ENCODE measurements around the gene KLF1. TPM values are rescaled to one million over a fixed set of nuclear protein-coding genes. Genes with fewer than 3 reads are reported as not detected.

Gene KLF1
- total and polyA plus RNA-seq, 2 donors (not counting 1 experiment from before 2014, with no cell fraction given): not detected

GRCh38 chr19:12913011-12913561, 26.1 kb upstream of the KLF1 start:
- Histone ChIP-seq H3K36me3 (ENCODE audit: control insufficient read depth, insufficient read depth, low read length) (no peaks in the 10 kb centered on the region), H3K9me3 (ENCODE audit: control insufficient read depth, insufficient read depth, low read depth, low read length) (no peaks in the 10 kb centered on the region), H4K20me1 (ENCODE audit: control insufficient read depth, extremely low read depth, insufficient read depth, low read length) (no peaks in the 10 kb centered on the region), H3K27me3 (ENCODE audit: control insufficient read depth, insufficient read depth, low read length) (no peaks in the 10 kb centered on the region), H3K79me2 (ENCODE audit: control insufficient read depth, insufficient read depth, low read length) (no peaks in the 10 kb centered on the region), H3K4me1 (ENCODE audit: control insufficient read depth, extremely low read depth, insufficient read depth, low read length) (peaks cover 5% of the 10 kb centered on the region), H3K9ac (ENCODE audit: insufficient read depth, low read length) (no peak overlapping the region), H3K27ac (ENCODE audit: insufficient read depth, low read length) (no peak overlapping the region), H2AFZ (ENCODE audit: low read length) (peak overlapping the region; percentile 33), H3K4me3 (replicated peaks in 1 of 4; ENCODE audit: control extremely low read depth in 1 of 4, insufficient read depth in 1 of 4, low read depth in 3 of 4, low read length in 4 of 4) (no peak overlapping the region), H3K4me2 (ENCODE audit: extremely low read depth, insufficient read depth, low read length) (peak overlapping the region; percentile 27)
- peak; percentile 59 to 80 for DNase-seq (ENCODE audit: low read depth in 2 of 2)
- TF ChIP-seq EZH2 (IDR thresholded peaks at IDR 0.05; ENCODE audit: low read length, missing control alignments) (no peak), CTCF (conservative IDR thresholded peaks at IDR 0.05 in 1 of 2, IDR thresholded peaks at IDR 0.05 in 1 of 2; ENCODE audit: low read depth in 1 of 2, low read length in 2 of 2) (no peak)

GRCh38 chr19:12912571-12912970, 25.6 kb upstream of the KLF1 start:
- Histone ChIP-seq H4K20me1 (ENCODE audit: control insufficient read depth, extremely low read depth, insufficient read depth, low read length) (no peaks in the 10 kb centered on the region), H3K79me2 (ENCODE audit: control insufficient read depth, insufficient read depth, low read length) (no peaks in the 10 kb centered on the region), H3K4me3 (replicated peaks in 1 of 4; ENCODE audit: control extremely low read depth in 1 of 4, insufficient read depth in 1 of 4, low read depth in 3 of 4, low read length in 4 of 4) (no peak overlapping the region), H3K36me3 (ENCODE audit: control insufficient read depth, insufficient read depth, low read length) (no peaks in the 10 kb centered on the region), H2AFZ (ENCODE audit: low read length) (no peak overlapping the region), H3K9me3 (ENCODE audit: control insufficient read depth, insufficient read depth, low read depth, low read length) (no peaks in the 10 kb centered on the region), H3K9ac (ENCODE audit: insufficient read depth, low read length) (no peak overlapping the region), H3K4me1 (ENCODE audit: control insufficient read depth, extremely low read depth, insufficient read depth, low read length) (peaks cover 5% of the 10 kb centered on the region), H3K27ac (ENCODE audit: insufficient read depth, low read length) (no peak overlapping the region), H3K4me2 (ENCODE audit: extremely low read depth, insufficient read depth, low read length) (peak overlapping the region; percentile 27), H3K27me3 (ENCODE audit: control insufficient read depth, insufficient read depth, low read length) (no peaks in the 10 kb centered on the region)
- TF ChIP-seq CTCF (conservative IDR thresholded peaks at IDR 0.05 in 1 of 2, IDR thresholded peaks at IDR 0.05 in 1 of 2; ENCODE audit: low read depth in 1 of 2, low read length in 2 of 2) (no peak), EZH2 (IDR thresholded peaks at IDR 0.05; ENCODE audit: low read length, missing control alignments) (no peak)
- no peak for DNase-seq (ENCODE audit: low read depth in 2 of 2)

GRCh38 chr19:12907166-12907565, 20.2 kb upstream of the KLF1 start:
- Histone ChIP-seq H3K9me3 (ENCODE audit: control insufficient read depth, insufficient read depth, low read depth, low read length) (no peaks in the 10 kb centered on the region), H4K20me1 (ENCODE audit: control insufficient read depth, extremely low read depth, insufficient read depth, low read length) (no peaks in the 10 kb centered on the region), H3K36me3 (ENCODE audit: control insufficient read depth, insufficient read depth, low read length) (no peaks in the 10 kb centered on the region), H3K79me2 (ENCODE audit: control insufficient read depth, insufficient read depth, low read length) (no peaks in the 10 kb centered on the region), H3K27me3 (ENCODE audit: control insufficient read depth, insufficient read depth, low read length) (no peaks in the 10 kb centered on the region), H2AFZ (ENCODE audit: low read length) (no peak overlapping the region), H3K4me3 (replicated peaks in 1 of 4; ENCODE audit: control extremely low read depth in 1 of 4, insufficient read depth in 1 of 4, low read depth in 3 of 4, low read length in 4 of 4) (no peak overlapping the region), H3K27ac (ENCODE audit: insufficient read depth, low read length) (no peak overlapping the region), H3K4me1 (ENCODE audit: control insufficient read depth, extremely low read depth, insufficient read depth, low read length) (no peaks in the 10 kb centered on the region), H3K4me2 (ENCODE audit: extremely low read depth, insufficient read depth, low read length) (no peak overlapping the region), H3K9ac (ENCODE audit: insufficient read depth, low read length) (no peak overlapping the region)
- DNase-seq (ENCODE audit: low read depth in 2 of 2): no peak
- TF ChIP-seq EZH2 (IDR thresholded peaks at IDR 0.05; ENCODE audit: low read length, missing control alignments) (no peak), CTCF (conservative IDR thresholded peaks at IDR 0.05 in 1 of 2, IDR thresholded peaks at IDR 0.05 in 1 of 2; ENCODE audit: low read depth in 1 of 2, low read length in 2 of 2) (no peak)
